ENCODE data around the gene SLC16A1. TPM values are rescaled to one million over a fixed set of nuclear protein-coding genes. Genes with fewer than 3 reads are reported as not detected.
A peak's percentile ranks its signal among the peaks of the same experiment; 100 is the strongest.

SLC16A1 gene
- total RNA-seq, 2 donors from 2014 or later = 22.3 to 39.1 TPM

DNA sequence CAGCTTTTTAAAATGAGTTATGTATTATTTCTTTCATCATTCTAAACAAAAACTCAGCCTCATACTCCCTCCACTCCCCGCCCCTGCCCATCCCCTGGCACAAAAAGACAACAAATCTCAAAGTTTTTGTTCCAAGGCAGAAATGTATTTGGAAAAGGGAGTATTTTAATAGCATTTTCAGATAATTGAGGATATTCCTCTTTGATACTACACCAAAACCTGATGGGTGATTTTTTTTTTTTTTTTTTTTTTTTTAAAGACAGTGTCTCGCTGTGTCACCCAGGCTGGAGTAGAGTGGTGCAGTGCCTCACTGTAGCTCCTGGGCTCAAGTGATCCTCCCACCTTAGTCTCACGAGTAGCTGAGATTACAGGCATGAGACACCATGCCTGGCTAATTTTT lies 16.2 kb downstream of the SLC16A1 start:
- H3K27ac ChIP-seq = no peak overlapping the region
- ATAC-seq (ENCODE audit: insufficient number of reproducible peaks, low FRiP score, low read depth) (no peak), DNase-seq (ENCODE audit: low spot score) (no peak)
- TF ChIP-seq, protein P1, sequence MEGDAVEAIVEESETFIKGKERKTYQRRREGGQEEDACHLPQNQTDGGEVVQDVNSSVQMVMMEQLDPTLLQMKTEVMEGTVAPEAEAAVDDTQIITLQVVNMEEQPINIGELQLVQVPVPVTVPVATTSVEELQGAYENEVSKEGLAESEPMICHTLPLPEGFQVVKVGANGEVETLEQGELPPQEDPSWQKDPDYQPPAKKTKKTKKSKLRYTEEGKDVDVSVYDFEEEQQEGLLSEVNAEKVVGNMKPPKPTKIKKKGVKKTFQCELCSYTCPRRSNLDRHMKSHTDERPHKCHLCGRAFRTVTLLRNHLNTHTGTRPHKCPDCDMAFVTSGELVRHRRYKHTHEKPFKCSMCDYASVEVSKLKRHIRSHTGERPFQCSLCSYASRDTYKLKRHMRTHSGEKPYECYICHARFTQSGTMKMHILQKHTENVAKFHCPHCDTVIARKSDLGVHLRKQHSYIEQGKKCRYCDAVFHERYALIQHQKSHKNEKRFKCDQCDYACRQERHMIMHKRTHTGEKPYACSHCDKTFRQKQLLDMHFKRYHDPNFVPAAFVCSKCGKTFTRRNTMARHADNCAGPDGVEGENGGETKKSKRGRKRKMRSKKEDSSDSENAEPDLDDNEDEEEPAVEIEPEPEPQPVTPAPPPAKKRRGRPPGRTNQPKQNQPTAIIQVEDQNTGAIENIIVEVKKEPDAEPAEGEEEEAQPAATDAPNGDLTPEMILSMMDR (IDR thresholded peaks at IDR 0.05) = no peak
- no peak overlapping the region for H3K4me3 ChIP-seq
- H3K9me3 ChIP-seq = no peaks in the 10 kb centered on the region
- no peaks in the 10 kb centered on the region for H3K27me3 ChIP-seq (replicated peaks; ENCODE audit: insufficient read depth)
- H3K36me3 ChIP-seq = no peaks in the 10 kb centered on the region
- peaks cover 20 to 34% of the 10 kb centered on the region in 2 donors for H3K4me1 ChIP-seq (ENCODE audit: control insufficient read depth in 1 of 2, low read depth in 2 of 2)

DNA sequence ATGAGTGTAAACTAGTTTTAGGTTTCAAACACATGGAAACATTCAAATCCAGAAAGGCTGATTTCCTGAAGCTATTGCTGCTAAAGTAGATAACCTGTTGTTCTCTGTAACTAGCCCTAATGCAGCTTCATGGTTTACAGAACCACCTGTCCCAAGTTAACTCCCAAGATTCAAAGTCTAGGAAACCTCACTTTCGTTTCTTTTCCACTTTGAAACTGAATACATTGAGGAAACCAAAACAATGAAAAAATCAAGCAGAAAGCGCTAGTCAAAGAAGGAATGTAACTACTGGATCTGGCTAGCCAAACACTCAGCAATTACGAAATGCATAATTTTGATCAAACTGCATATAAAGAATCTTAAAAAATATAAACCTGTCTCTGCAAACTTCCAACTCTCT lies 17.8 kb downstream of the SLC16A1 start:
- H3K4me3 ChIP-seq = no peak overlapping the region
- H3K27ac ChIP-seq = no peak overlapping the region
- DNase-seq (ENCODE audit: low spot score) (no peak), ATAC-seq (ENCODE audit: insufficient number of reproducible peaks, low FRiP score, low read depth) (no peak)
- H3K4me1 ChIP-seq (ENCODE audit: control insufficient read depth in 1 of 2, low read depth in 2 of 2) = peaks cover 20 to 34% of the 10 kb centered on the region in 2 donors
- TF ChIP-seq, protein P1 (IDR thresholded peaks at IDR 0.05) = no peak
- H3K36me3 ChIP-seq = no peaks in the 10 kb centered on the region
- H3K27me3 ChIP-seq (replicated peaks; ENCODE audit: insufficient read depth) = no peaks in the 10 kb centered on the region
- no peaks in the 10 kb centered on the region for H3K9me3 ChIP-seq

DNA sequence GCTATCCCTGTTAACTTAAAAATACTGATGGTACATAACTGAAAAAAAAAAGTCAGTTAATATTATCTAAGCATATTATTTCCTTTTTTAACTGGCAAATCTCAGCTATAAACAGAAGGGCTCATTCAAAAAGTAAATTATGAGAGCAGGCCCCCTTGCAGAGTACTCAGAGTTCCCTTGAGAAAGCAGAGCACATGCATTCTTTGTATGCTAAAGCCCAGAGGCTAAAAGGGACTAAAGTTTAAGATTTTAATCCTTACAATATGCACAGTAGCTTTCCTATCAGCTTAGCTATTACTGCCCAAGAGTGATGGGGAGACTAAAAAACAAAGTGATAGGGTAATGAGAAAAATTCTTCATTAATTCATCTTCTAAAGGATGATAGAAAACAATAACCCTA lies 18.5 kb downstream of the SLC16A1 start:
- no peaks in the 10 kb centered on the region for H3K9me3 ChIP-seq
- H3K4me1 ChIP-seq (ENCODE audit: control insufficient read depth in 1 of 2, low read depth in 2 of 2) = peaks cover 20 to 34% of the 10 kb centered on the region in 2 donors
- H3K27me3 ChIP-seq (replicated peaks; ENCODE audit: insufficient read depth) = no peaks in the 10 kb centered on the region
- ATAC-seq (ENCODE audit: insufficient number of reproducible peaks, low FRiP score, low read depth) (no peak), DNase-seq (ENCODE audit: low spot score) (no peak)
- H3K36me3 ChIP-seq = no peaks in the 10 kb centered on the region
- H3K27ac ChIP-seq = peak overlapping the region in 1 of 2 donors; percentile 29
- TF ChIP-seq, protein P1 (IDR thresholded peaks at IDR 0.05) = no peak
- H3K4me3 ChIP-seq = no peak overlapping the region

DNA sequence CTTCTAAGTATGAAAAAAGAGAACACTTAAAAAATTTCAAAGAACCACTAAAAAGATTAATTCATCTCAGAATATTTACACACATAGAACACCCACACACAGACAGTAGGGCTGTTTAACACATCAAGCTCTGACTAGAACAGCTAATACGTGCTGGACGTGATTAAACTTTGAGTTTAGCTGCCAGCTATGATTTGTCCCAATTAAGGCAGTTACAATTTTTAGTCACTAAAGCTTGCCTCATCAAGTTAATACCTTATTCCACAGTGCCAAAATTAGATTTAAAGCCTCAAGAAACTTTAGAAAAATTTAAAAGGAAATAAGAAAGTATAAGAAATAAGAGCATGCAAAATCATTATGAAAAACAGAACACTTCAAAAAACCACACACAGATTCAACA lies 18.9 kb downstream of the SLC16A1 start:
- Histone ChIP-seq H3K27ac (peak overlapping the region in 1 of 2 donors; percentile 29), H3K36me3 (no peaks in the 10 kb centered on the region), H3K4me3 (peak overlapping the region; percentile 28), H3K4me1 (ENCODE audit: control insufficient read depth in 1 of 2, low read depth in 2 of 2) (peaks cover 20 to 34% of the 10 kb centered on the region in 2 donors), H3K27me3 (replicated peaks; ENCODE audit: insufficient read depth) (no peaks in the 10 kb centered on the region), H3K9me3 (no peaks in the 10 kb centered on the region)
- TF ChIP-seq, protein P1 (IDR thresholded peaks at IDR 0.05) = no peak
- DNase-seq (ENCODE audit: low spot score) = no peak
- no peak for ATAC-seq (ENCODE audit: insufficient number of reproducible peaks, low FRiP score, low read depth)

DNA sequence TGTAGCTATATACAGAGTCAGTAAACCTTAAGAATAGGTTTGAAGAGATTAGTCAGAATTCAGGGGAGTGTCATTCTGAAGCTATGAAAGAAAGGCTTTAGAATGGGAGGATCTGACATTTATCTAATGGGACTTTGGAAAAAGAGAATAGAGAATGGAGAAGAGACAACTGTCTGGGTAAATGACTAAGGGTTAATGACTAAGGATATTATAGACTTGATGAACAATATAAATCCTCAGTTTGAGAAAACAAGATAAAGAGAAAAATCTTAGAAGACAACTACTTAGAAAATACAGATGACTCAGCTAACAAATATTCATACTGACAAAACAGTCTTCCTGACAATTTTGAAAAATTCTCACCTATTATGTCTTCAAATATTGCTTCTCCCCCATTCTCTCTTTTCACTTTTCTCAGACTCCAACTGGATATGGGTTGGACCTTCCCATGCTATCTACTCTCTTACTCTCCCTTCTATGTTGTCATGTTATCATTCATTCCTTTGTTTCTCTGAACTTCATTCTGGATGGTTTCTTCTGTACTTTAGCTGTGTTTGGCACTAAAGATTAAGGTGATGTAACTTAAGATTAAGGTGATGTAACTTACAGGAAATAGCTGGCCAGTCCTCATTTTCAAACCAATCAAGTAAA lies 20.4 kb downstream of the SLC16A1 start:
- TF ChIP-seq, protein P1 (IDR thresholded peaks at IDR 0.05) = no peak
- no peaks in the 10 kb centered on the region for H3K9me3 ChIP-seq
- no peaks in the 10 kb centered on the region for H3K36me3 ChIP-seq
- ATAC-seq (ENCODE audit: insufficient number of reproducible peaks, low FRiP score, low read depth) (no peak), DNase-seq (ENCODE audit: low spot score) (no peak)
- no peak overlapping the region for H3K4me3 ChIP-seq
- peaks cover 20 to 34% of the 10 kb centered on the region in 2 donors for H3K4me1 ChIP-seq (ENCODE audit: control insufficient read depth in 1 of 2, low read depth in 2 of 2)
- no peaks in the 10 kb centered on the region for H3K27me3 ChIP-seq (replicated peaks; ENCODE audit: insufficient read depth)
- no peak overlapping the region for H3K27ac ChIP-seq

All from thoracic aorta (tissue), 2 donors.